HG03097 (cell line): ENCODE measurements around the gene DHRS7B.

Experiments used
- ATAC-seq: cut with Tn5 transposase; IDR thresholded peaks from one replicate; pipeline ENCODE4 v1.9.1; 2021; ENCODE audit not compliant: unreplicated experiment, low FRiP score

The DHRS7B gene

DNA sequence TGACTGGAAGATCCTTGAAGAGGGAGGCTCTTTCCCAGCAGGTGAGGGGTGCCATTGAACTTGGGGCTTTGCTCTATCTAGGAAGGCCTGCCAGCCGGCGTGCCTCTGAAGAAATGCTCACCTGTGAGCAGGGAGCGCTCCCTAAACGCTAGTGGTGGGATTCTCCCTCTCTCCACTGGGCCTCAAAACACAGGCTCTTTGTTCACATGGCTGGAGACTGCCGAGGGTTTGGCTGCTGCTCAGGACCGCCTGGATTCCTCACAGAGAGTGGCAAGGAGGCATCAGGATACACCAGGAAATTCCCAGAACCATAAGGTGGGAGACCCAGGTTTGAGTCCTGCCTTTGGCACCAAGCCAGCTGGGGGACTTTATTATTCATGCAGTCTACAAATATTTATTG, 104.8 kb downstream of the DHRS7B start:
- no peak for ATAC-seq

DNA sequence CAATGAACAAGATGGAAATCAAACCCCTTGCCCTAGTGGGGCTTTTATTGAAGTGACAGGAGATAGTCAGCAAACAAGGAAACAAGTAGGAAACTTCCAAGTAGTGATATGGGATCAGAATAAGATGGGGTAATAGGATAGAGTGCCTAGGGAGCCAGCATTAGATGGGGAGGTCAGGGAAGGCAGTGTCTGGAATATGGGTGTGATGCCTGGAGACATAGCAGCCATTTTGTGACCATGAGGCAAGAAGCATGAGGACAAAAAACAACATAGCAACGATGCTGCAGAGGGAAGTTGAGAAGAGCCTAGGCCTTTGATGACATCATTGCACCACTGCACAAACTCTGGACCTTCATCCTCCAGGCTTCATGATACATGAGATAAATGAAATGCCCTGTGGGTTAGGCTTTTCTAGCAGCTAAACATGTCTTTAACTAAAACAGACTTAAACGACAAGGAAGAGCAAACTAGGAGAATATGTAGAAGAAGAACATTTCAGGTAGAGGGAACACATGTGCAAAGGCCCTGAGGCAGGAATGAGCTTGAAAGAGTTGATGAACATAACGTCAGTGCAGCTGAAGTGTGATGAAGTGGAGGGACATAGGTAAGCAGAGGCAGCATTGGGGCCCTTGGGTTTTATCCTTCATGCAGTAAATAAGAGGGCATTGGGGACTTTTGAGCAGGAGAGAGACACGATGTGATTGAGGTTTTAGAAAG, 105.4 kb downstream of the DHRS7B start:
- ATAC-seq = no peak

DNA sequence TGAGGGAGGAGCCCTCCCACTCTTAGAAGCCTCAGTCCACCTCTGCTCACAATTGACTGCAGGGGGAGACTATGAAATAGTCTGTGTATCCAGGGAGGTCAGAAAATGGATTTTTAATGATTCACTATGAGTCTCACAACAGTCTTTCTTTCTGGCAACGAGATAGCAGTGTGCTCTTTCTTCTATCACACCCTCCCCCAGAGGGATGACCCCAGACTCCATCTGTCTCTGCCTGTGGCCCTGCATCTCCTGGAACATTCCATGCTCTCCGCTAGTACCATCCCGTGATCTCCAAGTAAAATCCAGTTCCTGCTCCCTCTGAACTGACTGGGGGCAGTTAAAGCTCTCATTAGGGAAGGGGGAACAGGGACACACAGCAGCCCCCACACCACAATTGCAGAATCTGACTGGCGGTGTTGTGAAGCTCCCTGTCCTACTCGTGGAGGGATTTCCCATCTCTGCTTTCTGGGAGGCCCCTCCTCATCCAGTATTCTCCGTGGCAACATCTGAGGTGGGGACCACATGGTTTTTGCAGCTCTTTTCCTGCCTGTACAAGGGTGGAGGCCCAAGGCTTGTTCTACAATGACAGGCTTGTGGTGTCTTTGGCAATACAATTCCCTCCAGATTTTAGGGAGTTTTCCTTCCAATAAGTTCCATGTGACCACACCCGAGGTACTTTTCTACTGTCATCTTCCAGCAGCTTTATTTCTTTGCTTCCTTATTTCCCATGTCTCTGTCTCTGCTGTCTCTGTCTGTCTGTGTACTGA, 107.0 kb downstream of the DHRS7B start:
- no peak for ATAC-seq

DNA sequence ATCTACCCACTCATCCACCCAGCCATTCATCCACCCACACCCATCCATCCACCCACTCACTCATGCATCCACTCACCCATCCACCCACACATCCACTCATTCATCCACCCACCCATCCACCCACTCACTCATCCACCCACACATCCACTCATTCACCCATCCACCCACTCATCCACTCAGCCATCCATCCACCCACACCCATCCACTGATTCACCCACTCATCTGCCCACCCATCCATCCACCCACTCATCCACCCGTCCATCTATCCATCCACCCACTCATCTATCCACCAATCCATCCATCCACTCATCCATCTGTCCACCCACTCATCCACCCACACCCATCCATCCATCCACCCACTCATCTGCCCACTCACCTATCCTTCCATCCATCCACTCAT, 109.2 kb downstream of the DHRS7B start:
- no peak for ATAC-seq

DNA sequence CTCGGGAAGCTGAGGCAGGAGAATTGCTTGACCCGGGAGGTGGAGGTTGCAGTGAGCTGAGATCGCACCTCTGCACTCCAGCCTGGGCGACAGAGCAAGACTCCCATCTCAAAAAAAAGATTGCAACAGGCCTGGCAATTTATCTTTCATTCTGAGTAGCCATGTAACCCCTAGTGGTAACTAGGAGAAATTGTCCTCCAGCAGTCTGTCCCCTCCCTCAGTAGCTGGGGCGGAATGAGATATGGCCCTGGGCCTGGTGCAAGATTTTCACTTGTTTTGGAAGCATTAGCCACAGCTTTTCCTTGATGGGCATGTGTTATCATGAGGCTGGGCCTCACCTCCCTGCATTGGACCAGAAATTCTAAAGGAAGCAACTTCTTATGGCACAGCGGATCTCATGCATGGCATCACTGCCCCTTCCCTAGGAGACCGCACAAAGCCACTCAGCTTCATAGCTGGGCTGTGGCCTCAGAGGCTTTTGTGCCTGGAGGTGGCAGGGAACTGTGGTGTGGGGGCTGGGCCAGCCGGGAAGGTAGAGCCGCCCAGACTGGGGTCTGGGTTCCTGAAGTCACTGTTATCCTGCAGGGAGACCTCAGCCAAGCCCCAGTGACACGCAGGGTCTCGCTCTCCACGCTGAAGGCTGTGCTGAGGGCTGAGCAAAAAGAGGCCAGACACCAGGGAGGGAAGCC, 113.1 kb downstream of the DHRS7B start:
- ATAC-seq = no peak

DNA sequence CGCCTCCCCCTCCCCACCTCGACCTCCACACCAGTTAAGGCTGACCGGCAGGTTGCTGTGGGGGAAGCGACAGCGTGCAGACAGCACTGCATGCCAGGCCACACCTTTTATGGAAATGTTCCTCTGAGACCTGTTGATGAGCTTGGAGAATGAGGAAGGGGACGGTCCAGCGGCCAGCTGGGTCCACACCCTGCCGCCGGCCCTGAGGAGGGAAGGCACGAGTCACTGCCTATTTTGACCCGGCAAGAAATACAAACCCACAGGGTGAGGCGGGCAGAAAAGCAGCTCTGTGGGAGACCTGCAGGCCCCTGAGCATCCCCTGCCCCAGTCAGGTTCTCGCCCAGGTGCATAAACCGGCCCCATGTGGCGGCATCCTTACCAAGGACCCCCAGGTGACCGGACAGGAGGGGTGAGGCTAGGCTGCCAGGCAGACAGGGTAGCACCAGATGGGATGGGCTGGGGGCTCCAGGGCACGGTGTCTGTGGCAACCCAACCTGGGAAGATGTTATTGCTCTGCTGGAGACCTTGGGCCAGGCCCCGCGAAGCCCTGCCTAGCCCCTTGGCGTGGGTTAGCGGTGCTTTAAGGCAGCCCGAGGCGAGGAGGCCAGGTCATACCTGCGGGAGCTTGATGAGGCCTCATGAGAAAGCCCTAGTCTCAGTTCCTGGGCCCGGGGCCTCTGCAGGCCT, 113.7 kb downstream of the DHRS7B start:
- ATAC-seq = no peak
